C4-2B (cell line): ENCODE data around the gene BUD13.

ENCODE experiments used
- CTCF ChIP-seq: fragments of 450-650 bp; conservative IDR thresholded peaks from 2 replicates; pipeline ENCODE4 v1.5.1; 2017; ENCODE audit warnings: mild to moderate bottlenecking
- ZFX ChIP-seq: fragments of 450-650 bp; IDR thresholded peaks from 2 replicates; pipeline ENCODE4 v1.6.1; 2017

- TF ChIP-seq CTCF = no peak
- TF ChIP-seq ZFX = no peak
These were observed 15.1 kb upstream of the BUD13 start, which contains the start of gene ZPR1 for GRCh38 chr11:116787786-116788486.
